Measurements from ENCODE around the gene STARD3.

Gene STARD3

GRCh38 chr17:39640591-39641031 is 3.7 kb downstream of the STARD3 start:
- no peak for DNase-seq (ENCODE audit: low read depth)
- TF ChIP-seq CTCF (IDR thresholded peaks at IDR 0.05; ENCODE audit: insufficient read depth, low read depth, low read length, missing control alignments): no peak
- H3K4me3 ChIP-seq (ENCODE audit: low read depth, low read length): no peak overlapping the region

- no peak for TF ChIP-seq CTCF (IDR thresholded peaks at IDR 0.05; ENCODE audit: insufficient read depth, low read depth, low read length, missing control alignments)
- DNase-seq (ENCODE audit: low read depth): no peak
Observed at GRCh38 chr17:39641097-39641496, 4.2 kb downstream of the STARD3 start.

GRCh38 chr17:39641883-39642282 is 4.9 kb downstream of the STARD3 start:
- H3K4me3 ChIP-seq (ENCODE audit: low read depth, low read length): no peak overlapping the region
- DNase-seq (ENCODE audit: low read depth): no peak
- TF ChIP-seq CTCF (IDR thresholded peaks at IDR 0.05; ENCODE audit: insufficient read depth, low read depth, low read length, missing control alignments): no peak

More at GRCh38 chr17:39641097-39641496, 4.2 kb downstream of the STARD3 start:
- no peak overlapping the region for H3K4me3 ChIP-seq (ENCODE audit: low read depth, low read length)

GRCh38 chr17:39642291-39643074 is 5.5 kb downstream of the STARD3 start:
- TF ChIP-seq CTCF (IDR thresholded peaks at IDR 0.05; ENCODE audit: insufficient read depth, low read depth, low read length, missing control alignments): no peak
- no peak for DNase-seq (ENCODE audit: low read depth)

GRCh38 chr17:39643271-39643670 is 6.3 kb downstream of the STARD3 start:
- no peak overlapping the region for H3K4me3 ChIP-seq (ENCODE audit: low read depth, low read length)
- no peak for DNase-seq (ENCODE audit: low read depth)
- TF ChIP-seq CTCF (IDR thresholded peaks at IDR 0.05; ENCODE audit: insufficient read depth, low read depth, low read length, missing control alignments): no peak

More at GRCh38 chr17:39642291-39643074, 5.5 kb downstream of the STARD3 start:
- no peak overlapping the region for H3K4me3 ChIP-seq (ENCODE audit: low read depth, low read length)

- no peak overlapping the region for H3K4me3 ChIP-seq (ENCODE audit: low read depth, low read length)
- TF ChIP-seq CTCF (IDR thresholded peaks at IDR 0.05; ENCODE audit: insufficient read depth, low read depth, low read length, missing control alignments): no peak
- DNase-seq (ENCODE audit: low read depth): no peak
Observed at GRCh38 chr17:39647256-39647655, 10.3 kb downstream of the STARD3 start.
